NCI-H526 treated with DMSO at 0.1 percent for 48 hours (cell line): ENCODE results near the gene SPRYD3.
A peak's percentile ranks its signal among the peaks of the same experiment; 100 is the strongest.
"Not testable (repeated sequence)": the region's sequence is repeated elsewhere in the genome, so short reads cannot be mapped to it uniquely, and the experiment has no call there.

Experiments used
- DNase-seq: peaks from one replicate; lab custom pipeline; 2025; lab: John Stamatoyannopoulos, UW

SPRYD3 gene

DNA sequence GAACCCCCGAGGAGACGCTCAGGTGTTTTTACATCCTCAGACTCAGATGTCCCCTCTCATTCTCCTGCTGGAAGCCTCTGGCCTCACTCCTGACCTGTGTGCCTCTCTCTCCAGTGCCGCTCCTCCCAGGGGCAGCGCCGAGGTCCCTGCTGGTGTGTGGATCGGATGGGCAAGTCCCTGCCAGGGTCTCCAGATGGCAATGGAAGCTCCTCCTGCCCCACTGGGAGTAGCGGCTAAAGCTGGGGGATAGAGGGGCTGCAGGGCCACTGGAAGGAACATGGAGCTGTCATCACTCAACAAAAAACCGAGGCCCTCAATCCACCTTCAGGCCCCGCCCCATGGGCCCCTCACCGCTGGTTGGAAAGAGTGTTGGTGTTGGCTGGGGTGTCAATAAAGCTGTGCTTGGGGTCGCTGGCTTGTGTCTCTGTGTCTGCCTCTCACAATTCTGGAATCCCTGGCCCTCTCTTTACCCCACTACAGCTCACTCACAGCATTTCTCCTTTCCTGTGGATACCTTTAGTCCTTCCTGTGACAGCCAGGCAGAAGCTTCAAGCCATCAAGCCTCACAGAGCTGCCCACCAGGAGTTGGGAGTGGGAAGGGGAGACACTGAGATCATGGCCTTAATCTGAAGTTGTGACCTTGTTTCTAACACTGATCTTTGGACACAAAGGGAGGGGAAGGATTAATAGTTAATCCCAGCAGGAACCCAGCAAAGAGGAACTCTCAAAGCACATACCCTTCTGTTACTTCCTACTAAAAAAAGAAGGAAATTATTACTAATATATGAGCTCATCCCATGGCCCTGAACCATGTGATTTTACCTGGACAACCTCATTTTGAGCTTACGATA lies 23.0 kb upstream of the SPRYD3 start:
- no peak for DNase-seq

GRCh38 chr12:53101266-53101665 lies 22.1 kb upstream of the SPRYD3 start:
- no peak for DNase-seq

DNA sequence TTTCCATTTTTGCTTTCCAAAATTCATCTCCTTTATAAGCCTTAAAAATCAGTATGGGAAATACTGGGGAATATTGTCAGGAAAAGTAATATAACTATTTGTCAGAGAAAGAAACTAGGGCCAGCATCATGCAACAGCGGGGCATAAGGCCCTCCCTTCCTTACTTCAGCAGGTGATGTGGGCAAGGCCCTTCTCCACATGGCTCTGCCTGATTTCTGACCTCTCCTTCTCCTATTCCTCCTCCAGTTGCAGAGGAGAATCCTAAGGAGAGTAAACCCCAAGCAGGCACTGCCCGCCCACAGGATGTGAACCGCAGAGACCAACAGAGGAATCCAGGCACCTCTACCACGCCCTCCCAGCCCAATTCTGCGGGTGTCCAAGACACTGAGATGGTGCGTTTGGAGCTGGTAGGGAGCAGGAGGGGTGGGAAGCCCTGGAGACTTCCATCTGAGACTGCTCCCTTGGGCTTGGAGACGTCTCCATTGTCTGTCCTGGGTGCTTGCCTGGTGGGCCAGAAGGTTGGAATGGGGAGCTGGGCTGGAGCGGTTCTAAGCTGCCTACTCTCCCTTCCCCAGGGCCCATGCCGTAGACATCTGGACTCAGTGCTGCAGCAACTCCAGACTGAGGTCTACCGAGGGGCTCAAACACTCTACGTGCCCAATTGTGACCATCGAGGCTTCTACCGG lies 21.4 kb upstream of the SPRYD3 start:
- no peak for DNase-seq

GRCh38 chr12:53099071-53099882 lies 20.1 kb upstream of the SPRYD3 start:
- DNase-seq = peak; percentile 6

DNA sequence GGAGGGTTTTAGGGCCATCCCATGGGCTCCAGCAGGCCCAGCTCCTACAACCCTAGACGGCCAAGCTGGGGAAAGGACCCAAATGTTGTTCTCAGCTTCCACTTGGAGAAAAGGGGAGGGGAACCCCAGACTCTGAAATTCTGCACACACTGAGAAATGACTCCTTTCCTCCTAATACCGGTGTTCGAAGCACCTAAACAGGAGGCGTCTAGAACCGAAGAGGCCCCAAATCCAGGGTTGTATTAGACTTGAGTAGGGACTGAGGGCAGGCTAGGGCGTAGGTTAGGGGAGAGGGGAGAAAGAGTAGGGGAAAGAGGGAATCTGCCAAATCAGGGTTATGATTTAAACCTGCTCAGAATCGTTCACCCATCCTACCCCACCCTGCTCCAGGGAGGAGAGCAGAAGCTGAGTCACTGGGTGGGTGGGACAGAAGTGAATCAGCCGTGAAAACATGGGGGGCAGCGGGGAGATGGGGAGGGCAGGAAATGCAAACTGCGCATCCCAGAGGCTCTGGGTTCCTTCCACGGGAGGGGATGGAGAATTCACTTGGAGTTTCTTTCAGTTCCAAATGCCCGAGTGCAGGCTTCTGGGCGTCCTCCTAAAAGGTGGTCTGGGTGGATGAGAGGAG lies 19.3 kb upstream of the SPRYD3 start:
- DNase-seq = no peak

DNA sequence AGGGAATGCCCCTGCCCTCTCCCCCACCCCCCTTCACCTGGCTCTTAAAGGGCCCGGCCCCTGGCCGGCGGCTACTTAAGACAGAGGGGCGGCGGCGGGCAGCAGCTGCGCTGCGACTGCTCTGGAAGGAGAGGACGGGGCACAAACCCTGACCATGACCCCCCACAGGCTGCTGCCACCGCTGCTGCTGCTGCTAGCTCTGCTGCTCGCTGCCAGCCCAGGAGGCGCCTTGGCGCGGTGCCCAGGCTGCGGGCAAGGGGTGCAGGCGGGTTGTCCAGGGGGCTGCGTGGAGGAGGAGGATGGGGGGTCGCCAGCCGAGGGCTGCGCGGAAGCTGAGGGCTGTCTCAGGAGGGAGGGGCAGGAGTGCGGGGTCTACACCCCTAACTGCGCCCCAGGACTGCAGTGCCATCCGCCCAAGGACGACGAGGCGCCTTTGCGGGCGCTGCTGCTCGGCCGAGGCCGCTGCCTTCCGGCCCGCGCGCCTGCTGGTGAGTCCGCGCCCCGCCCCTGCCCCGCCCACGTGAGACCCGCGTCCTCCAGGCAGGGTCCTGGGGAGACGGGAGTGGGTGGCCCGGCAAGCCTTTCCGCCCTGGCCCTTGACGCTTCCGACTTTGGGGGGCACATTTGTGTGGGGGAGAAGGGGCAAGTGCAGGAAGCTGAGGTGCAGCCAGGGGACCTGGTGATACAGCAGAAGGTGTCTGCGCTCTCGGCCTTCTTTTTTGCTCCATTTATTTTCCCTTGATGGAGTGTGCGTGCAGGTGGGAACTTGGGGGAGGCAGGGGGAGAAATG lies 18.6 kb upstream of the SPRYD3 start, which contains the start of gene IGFBP6:
Gene IGFBP6, plus strand, starts transcription at position 104 of the 790 bp plus-strand sequence. Its CDS starts 51 bp downstream, at position 155.
- DNase-seq = no peak

DNA sequence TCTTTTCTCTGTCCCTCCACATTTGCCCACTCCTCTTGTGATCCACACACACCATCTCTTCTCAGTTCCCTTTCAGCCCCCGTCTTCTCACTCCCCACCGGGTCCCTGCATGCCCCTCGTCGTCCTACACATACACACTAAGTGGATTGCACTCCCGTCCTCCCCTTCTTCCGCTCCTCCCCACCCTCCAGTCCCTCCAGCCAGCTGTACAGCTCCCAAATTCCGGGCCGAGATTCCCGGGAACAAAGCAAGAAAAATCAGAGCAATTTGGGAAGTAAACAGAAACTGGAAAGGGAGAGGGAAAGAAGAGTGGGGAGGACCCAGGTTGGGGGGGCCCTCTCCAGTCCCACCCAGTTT lies 18.0 kb upstream of the SPRYD3 start:
- no peak for DNase-seq

GRCh38 chr12:53096759-53097158 lies 17.6 kb upstream of the SPRYD3 start:
- no peak for DNase-seq

DNA sequence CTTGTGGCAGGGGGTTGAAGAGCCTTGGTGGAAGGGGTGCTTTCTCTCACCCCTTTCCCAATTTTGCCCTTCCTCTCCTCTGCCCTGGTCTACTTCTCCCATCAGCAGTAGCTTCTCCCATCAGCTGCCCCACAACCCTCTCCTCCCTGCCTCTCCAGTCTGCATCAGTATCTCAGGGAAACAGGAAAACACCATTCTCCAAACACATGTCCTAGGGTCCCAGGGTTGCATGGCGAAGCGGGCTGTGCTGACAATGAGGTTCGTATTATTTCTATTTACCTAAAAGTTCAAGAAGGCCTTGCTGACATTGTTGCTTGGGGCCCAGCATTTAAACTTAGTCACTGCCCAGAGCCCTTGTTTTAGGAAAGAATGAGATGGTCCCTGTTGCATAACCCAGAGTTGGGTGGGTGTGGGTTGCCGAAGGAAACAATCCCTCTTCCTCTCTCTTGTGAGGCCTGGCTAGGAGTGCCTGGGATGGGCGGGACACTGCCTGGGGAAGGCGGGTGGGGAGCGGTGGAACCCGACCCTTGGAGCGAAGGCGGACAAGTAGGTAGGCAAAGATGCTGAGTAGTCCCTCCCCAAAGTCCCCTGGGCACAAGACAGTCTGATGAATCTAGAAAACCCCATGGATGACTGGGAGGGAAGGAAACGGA lies 17.0 kb upstream of the SPRYD3 start:
- DNase-seq = no peak

- DNase-seq = not testable (repeated sequence)
Observed at GRCh38 chr12:53095596-53095895, 16.4 kb upstream of the SPRYD3 start.

DNA sequence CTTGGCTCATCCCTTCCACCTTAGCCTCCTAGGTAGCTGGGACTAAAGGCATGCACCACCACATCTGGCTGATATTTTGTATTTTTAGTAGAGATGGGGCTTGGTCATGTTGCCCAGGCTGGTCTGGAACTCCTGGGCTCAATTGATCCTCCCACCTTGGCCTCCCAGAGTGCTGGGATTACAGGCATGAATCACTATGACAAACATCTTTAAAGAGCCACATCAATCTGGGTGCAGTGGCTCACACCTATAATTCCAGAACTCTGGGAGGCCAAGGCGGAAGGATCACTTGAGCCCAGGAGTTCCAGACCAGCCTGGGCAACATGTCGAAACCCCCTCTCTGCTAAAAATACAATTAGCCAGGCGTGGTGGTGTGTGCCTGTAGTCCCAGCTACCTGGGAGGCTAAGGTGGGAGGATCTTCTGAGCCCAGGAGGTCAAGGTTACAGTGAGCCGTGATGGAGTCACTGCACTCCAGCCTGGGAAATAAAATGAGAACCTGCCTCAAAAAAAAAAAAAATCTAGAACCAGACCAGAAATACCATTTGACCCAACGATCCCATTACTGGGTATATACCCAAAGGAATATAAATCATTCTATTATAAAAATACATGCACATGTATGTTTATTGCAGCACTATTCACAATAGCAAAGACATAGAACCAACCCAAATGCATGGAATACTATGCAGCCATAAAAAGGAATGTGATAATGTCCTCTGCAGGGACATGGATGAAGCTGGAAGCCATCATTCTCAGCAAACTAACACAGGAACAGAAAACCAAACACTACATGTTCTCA lies 15.8 kb upstream of the SPRYD3 start:
- DNase-seq = not testable (repeated sequence)

- no peak for DNase-seq
Observed at GRCh38 chr12:53094394-53094787, 15.2 kb upstream of the SPRYD3 start.

DNA sequence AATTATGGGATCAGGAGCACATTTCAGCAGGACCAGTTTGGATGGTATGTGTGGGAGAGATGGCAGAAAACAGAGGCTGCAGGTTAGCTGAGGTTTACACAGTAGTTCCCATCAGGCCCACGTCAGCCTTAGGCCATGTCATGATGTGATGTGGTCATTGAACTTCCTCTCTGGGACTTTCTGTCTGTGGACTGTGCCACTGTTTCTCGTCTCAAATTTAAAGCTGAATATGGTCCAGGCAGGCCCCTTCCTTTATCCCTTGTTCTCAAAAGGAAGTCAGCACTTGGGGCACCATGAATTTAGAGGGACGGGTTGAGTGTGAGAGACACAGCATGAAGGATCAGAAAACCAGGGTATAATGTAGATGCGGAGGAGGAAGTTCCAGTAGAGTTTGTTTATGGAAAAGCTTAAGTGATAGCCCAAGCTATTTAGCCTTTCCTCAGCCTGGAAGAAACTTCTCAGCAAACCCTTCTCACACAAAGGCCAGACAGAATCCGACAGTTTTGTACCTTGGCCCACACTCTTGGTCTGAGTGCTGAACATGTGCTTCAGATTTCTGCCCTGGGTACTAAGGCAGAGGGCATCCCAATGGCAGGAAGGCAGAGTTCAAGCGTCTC lies 14.7 kb upstream of the SPRYD3 start:
- DNase-seq = no peak

GRCh38 chr12:53091756-53092155 lies 12.6 kb upstream of the SPRYD3 start:
- DNase-seq = no peak

DNA sequence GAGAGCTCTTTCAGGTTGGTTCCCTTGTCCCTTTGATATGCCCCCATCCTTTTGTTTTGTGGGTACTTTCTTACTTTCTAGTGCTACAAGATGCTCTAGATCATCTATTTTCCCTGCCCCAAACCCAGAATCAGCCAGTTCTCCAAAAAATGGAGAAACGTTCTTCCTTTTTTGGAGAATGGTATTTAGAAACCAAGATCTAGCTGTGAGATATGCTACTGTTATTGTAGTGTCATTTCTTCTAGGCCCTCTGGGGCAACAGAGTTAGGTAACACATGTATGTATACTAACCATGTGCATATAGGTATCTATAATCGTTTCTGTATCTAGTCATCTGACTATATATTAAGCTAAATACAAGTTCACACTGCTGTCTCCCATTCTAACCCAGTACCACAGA lies 11.4 kb upstream of the SPRYD3 start:
- DNase-seq = no peak

DNA sequence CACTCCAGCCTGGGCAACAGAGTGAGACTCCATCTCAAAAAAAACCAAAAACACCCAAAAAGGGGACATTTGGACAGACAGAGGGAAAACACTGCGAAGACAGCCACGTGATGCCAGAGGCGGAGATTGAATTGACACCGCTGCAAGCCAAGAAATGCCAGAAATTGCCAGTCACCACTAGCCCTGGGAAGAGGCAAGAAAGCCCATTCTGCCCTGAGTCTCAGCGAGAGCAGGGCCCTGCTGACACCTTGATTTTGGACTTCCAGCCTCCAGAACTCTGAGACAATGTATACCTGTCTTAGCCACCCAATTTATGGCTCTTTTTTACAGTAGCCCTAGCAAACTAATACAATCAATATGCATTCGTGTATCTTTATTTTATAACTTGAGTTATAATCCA lies 10.9 kb upstream of the SPRYD3 start:
- no peak for DNase-seq

DNA sequence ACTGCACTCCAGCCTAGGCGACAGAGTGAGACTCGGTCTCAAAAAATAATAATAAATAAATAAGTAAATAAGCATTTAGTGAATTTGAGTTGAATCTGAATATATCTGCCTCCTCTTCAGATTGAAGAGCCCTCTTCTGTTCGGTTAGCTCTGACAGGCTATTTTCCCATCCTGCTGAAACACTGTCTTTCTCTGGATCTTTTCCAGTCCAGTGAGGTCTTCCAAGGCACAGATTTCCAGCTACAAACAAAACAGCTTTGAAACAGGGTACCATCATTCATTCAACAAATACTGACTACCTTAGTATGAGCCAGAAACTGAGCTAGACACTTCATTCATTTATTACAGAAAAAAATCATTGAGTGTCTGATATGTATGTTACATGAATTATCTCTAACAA lies 7.2 kb upstream of the SPRYD3 start:
- no peak for DNase-seq

GRCh38 chr12:53082637-53083175 lies 3.5 kb upstream of the SPRYD3 start:
- no peak for DNase-seq

GRCh38 chr12:53078425-53079225 lies 565 bp downstream of the SPRYD3 start:
- peak; percentile 59 for DNase-seq
